T follicular helper cell (primary cell): ENCODE data around the gene ARSA.
"Not testable (repeated sequence)": the region's sequence is repeated elsewhere in the genome, so short reads cannot be mapped to it uniquely, and the experiment has no call there.

Experiments used
- DNase-seq: peaks from one replicate; pipeline ENCODE4 v3.0.0-alpha.2; 2020; ENCODE audit warnings: low read depth
- total RNA-seq, 2 experiments: gene quantifications; one replicate each; lab custom pipeline; 2026; lab: John Stamatoyannopoulos, UW

ARSA gene
- total RNA-seq, result 11.1 to 48.0 reads per million in 2 experiments

DNA sequence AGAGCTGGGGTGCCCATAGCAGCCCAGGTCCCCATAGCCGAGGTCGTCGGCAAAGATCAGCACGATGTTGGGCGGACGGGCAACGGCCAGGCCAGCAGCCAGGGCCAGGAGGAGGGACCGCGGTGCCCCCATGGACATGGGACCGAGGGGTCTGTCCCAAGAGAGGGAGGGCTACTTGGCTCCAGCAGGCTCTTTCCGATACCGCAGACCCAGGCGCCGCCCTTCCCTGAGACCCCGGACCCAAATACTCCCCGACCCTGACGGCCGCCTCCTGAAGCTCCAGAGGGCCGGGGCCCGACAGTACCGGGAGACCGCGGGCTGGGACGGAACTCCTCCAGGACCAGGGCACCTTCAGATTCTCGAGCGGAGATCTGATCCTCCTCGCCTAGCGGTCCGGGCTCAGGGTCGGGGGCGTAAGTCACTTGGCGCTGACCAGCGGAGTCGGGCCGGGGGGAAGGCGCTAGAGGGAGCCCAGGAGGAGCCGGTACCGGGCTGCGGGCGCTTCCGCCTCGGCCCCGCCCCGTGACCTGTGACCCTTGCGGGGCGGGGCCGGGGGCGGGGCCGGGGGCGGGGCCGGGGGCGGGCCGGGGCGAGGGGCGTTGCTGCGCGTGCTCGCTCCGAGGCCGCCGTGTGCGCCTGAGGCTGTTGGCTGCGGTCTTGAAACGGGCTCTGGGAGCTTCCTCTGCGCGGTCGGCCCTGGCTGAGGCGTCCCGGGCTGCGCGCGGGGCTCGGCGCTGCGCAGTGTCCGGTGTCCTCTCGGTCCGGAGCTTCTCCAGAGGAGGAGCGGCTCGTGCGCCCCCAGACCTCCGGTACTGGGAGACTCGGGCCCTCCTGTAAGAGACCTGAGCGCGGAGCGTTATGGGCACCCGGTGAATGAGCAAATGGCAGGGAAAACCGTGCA lies at the start of gene ARSA:
Gene ARSA (minus strand): TSS at position 511 of the 901 bp plus-strand sequence. CDS start 373 bp downstream, at position 138.
- peak; percentile 65 for DNase-seq

DNA sequence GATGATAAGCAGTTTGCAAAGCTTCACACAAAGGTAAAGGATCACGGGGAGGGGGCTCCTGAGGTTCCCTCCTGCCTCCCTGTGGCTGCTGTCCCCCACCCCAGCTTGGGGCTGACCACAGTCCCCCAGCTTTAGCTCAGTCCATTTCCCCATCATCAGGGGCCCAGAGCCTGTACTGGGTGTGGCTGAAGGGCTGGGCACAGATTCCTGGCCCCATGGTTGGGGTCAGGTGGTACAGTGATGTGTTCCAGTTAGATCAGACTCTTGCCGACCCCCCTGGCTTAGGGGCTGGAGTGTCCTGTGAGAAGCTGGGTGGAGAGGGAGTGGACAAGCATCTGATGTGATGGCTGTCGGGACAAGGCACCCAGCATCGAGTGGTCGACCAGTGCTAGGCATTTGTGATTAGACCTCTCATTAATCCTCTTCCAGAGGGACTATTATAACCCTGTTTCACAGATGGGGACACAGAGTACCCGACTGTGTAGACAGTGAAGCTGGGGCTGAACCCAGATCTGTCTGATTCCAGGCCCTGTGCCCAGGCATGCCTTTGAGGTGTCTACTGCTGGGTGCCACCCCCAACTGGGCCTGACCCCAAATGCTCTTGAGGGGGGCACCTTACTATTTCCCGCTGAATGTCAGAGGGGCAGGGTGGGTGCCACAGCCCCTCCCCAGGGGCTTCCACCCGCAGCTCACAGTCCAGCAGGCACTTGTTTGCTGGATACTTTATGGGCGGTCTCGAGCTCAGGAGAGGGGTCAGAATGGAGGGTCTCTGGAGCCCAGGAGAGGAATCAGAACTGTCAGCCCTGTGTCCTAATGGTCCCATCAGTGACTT lies 48.9 kb upstream of the ARSA start:
- no peak for DNase-seq

DNA sequence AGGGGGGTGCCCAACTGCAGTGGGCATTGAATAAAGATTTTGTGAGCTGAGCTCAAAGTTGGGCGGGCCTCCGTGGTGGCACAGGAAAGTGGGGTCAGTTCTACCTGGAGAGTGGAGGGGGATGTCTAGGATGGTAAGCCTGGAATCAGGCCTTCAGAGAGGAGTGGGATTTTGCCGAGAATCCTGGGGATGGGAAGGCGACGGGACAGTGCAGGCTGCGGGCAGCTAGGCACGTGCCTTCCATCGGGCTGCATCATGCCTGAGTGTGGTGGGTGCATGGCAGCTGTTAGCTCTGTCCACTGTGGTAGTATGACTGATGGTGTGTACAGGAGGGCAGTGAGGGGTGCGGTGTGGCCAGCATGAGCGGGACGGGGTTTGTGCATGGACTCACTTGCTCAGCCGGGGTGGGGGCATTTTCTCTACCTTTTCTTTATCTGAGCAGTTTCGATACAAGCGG lies 48.3 kb upstream of the ARSA start:
- no peak for DNase-seq

DNA sequence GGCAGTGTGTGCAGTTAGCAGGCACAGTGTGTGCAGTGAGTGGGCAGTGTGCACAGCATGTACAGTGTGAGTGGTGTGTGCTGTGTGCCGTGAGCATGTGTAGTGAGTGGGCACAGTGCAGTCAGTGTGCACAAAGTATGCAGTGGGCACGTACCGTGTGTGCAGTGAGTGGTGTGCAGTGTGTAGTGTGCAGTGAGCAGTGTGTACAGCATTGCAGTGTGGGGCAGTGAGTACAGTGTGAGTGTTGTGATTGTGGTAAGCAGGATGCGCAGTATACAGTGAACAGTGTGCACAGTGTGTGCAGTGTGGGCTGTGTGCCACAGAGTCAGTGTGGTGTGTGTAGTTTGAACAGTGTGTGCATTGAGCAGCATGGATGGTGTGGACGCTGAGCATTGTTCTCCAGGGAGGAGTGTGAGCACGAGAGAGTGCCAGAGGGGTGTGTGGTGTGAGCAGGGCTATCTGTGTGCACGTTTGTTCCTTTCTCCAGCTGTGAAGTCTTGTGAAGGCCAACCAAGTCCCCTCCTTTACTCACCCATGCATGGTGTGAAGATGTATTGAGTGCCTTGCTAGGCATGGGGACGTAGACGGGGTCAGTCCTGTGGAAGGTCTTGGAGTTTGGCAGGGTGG lies 47.7 kb upstream of the ARSA start:
- DNase-seq, result no peak

DNA sequence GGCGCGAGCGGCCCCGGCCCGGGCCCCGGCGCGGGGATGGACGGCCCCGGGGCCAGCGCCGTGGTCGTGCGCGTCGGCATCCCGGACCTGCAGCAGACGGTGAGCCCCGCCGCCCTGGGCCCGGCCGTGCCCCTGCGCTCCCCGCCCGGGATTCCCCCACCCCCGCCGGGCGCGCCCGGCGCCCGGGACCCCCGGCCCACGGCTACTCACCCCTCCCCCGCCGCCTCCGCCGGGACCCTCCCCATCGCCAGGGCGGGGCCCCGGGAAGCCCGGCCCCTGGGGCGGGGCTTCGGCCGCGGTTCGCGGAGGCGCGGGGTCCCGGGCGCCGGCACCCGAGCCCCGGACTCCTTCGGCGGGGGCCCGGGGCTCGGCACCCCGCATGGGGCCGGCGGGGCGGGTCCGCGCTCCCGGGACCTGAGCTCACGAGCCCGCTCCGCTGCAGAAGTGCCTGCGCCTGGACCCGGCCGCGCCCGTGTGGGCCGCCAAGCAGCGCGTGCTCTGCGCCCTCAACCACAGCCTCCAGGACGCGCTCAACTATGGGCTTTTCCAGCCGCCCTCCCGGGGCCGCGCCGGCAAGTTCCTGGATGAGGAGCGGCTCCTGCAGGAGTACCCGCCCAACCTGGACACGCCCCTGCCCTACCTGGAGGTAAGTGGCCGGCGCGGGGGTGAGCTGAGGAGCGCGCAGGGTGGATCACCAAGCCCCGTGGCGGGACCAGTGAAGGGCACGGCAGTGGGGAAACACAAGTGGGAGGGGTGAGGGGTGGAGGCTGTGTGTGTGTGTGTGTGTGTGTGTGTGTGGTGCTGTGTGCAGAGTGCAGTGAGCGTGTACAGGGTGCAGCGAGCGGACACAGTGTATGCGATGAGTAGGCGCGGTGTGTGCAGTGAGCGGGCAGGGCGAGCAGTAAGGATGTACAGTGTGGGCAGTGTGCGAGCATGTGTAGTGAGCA lies 46.9 kb upstream of the ARSA start:
- no peak for DNase-seq

DNA sequence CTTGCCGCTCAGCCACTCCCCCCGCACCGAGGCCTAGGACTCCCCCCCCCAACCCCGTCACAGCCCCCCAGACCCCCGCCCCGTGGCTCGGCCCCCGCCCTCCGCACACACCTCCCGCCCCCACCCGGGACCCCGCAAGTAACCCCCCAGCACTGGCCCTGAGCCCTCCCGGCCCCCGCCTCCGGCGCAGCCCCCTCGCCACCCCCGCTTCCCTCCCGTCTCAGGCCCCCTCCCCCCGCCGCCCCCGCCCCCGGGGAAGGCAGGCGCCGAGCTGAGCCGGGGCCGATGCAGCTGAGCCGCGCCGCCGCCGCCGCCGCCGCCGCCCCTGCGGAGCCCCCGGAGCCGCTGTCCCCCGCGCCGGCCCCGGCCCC lies 46.2 kb upstream of the ARSA start:
- no peak for DNase-seq

DNA sequence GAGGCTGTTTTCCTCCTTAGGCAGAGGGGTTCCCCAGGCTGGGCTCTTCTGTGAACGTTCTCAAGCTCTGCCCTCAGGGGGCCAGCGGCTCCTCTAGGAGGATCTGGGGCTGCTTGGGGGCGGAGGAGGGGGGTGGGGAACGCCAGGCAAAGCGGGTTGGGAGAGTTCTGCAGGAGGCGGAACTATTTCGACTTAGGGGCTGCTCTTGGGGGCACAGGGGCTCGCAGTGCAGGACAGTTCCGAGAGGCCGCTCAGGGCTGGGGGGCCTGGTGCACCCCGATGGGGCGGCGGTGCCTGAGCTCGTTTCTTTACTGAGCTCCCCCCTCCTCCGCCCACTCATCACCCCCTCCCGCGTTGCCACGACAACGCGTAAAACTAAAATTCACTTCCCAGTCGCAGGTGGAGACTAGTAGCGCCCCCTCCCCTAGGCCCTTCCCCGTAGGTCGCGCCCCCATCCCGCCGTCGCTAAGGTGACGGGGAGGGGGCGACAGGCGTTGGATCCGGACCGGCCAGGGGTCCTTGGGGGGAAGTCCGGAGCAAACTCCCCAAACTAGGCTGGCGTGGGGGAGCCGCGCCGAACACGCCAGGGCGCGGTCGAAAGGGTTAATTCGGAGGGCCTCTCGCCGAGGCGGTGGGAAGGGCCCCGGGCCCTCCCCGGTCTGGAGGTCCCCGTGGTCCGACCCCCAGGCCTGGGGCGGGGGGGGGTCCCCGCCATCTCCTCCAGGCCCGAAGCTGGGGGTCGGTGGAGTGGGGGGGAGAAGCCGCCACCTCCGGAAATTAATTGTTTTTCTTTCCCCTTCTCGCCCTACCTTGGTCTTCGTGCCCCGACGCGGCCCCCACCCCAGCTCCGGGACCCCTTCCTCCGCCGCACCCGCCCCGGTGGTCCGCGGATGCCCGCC lies 45.5 kb upstream of the ARSA start:
- DNase-seq, result peak; percentile 19

DNA sequence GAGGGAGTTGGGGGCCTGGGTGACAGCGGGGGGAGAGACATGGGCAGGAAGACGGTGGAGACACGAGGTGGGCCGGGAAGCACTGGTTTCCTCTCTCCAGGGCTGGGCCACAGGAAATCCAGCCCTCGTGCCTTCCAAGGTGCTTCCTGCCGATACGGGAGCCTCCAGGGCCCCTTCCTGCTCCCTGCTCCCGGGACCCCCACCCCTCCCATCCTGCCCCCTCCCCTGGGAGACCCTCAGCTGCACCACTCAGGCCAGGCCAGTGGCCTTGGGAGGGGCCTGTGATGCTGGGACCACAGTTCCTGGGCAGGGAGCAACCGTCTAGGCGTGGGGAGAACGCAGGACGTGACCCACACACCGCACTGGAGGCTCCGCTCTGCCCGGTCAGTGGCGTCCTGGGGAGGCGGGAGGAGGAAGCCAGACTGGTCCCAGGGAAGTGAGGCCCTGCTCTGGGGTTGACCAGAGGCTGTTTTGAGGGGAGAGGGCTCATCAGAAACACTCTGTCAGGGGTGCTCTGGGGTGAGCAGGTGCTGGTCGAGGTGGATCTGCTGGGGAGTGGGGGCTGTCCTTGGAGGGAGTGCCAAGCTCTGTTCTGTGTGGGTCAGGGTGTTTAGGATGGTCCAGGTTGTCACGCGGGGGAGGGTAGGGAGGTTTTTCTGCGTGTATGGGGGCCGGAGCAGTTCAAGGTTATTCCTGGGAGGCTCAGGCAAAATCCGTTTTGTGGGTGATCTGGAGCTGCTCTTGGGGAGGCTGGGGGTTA lies 44.7 kb upstream of the ARSA start, which contains the start of gene SHANK3:
Gene SHANK3 (plus strand): TSS at position 353 of the 760 bp plus-strand sequence.
- DNase-seq, result no peak

DNA sequence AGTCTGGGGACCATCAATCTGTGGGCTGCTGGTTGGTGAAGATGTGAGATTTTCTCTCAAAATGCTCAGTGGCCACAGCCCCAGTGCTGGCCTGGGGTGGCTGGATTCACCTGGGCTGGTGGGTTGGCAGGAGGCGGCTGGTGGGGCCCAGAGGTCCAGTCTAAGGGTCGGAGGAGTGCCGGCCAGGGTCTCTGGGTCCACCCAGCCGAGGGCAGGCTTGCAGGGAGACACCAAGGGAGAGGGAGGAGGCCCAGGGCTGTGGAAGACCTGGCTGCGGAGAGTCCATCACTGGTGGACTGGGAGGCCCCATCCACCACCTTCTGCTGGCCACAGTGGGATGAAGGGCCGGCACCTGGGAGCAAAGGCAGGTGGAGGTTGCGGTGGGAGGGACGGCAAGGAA lies 44.1 kb upstream of the ARSA start:
- DNase-seq, result no peak

DNA sequence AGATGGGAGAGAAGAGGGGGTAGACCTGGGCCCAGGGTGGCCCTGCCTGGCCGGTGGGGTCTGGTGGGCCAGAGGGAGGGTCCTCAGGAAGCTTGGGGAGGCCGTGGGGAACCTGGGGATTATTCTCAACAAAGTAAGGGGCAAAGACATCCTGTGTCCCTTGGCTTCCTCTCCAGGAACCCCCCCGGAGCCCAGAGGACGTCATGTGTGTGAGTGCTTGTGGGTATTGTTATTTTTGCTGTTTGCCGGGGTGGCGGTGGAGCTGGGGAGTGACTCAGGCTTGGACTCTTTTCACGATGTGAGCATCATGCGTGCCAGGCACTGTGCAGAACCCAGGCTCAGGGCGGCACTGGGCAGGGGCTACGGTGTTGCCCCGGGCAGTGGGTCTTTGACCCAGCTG lies 43.7 kb upstream of the ARSA start:
- no peak for DNase-seq

DNA sequence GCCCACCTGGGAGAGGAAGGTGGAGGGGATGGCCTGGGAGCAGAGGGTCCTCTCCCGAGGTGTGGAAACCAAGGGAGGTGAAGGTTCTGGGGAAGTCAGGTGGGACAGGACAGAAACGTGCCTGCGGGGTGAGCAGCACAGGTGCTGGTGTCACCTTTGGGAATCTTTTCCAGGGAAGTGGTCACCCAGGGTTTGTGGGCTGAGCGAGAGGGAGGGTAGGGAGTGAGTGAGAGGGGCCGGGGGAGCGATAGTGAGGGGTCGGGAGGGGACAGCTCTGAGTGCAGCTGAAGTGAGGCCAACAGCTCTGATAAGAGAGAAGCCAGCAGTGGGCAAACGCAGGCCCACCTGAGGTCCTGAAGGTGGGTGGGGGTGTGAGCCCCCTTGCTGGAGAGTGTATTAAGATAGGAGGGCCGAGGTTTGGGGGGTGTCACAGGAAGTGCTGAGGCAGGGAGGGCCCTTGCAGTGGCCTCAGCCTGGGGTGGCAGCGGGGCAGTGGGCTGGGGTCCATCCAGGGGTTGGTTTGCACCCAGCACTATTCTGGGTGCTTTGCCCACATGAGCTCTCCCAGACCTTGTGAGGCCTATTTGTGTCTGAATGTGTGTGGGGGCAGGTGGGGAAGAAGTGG lies 43.1 kb upstream of the ARSA start:
- DNase-seq, result no peak

DNA sequence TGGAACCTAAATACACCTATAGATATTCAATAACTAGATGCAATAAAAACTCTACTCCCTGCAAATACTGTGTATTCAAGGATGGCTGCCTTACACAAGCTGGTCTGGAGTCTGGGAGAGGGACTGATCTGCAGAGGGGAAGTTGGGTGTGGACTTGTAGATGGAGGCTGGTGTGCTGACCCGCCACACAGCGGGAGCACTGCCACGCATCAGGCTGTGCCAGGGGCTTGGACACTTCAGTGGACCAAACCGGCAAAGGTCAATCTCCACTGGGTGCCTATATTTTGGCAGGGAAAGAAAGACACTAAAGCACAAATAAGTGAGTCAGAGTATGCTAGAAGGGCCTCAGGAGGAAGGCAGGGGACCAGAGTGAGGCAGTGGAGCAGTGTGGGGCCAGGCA lies 42.6 kb upstream of the ARSA start:
- no peak for DNase-seq

DNA sequence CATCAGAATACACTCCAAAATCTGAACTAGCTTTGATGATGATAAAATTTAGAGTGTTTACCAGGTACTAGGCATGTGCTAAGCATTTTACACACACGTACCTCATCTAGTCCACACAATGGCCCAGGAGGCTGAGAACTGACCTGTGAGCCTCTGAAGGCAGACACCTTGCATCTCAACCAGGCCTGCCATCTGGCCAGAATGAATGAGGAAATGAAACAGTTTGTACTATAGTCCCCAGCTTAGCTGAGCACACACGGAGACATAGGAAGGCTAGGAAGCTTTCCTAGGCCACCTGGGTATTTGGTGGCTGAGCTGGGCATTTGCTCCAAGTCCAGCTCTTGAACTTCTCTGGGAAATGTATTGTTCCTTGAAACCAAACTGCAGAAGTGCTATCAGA lies 37.8 kb upstream of the ARSA start:
- DNase-seq, result no peak

DNA sequence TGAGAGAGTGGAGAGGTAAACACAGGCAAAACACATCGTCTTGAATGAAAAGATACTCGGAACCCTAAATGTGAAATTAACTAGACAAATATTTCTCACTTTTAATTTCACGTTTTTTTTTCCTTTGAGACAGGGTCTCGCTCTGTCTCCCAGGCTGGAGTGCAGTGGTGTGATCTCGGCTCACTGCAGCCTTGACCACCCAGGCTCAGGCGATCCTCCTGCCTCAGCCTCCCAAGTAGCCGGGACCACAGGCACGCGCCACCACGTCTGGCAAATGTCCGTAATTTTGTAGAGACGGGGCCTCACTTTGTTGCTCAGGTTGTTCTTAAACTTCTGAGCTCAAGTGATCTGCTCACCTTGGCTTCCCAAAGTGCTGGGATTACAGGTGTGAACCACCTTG lies 37.3 kb upstream of the ARSA start:
- DNase-seq, result no peak

DNA sequence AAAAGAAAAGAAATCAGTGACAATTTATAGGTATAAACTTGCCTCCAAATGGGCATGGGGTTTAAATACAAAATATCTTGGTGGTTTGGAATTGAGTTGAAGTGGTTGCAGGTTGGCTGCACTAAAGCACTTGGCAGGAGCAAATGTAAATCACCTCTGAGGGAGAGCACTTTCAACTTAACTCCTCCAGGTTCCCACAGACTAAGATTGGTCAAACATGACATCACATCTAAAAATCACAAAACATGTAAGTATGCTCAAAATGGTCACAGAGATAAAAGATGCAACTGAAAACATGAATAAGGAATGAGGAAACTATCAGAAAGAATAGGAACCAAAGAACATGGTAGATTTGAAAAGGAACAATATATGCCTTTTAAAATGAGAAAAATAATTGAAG lies 32.4 kb upstream of the ARSA start:
- DNase-seq, result no peak

DNA sequence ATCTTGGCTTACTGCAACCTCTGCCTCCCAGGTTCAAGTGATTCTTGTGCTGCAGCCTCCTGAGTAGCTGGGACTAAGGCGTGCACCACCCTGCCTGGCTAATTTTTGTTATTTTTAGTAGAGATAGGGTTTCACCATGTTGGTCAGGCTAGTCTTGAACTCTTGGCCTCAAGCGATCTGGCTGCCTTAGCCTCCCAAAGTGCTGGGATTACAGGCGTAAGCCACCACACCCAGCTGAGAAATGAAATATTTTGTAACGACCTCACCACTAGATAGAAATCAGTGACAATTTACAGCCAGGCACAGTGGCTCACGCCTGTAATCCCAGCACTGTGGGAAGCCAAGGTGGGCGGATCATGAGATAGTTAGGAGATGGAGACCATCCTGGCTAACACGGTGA lies 31.8 kb upstream of the ARSA start:
- not testable (repeated sequence) for DNase-seq

DNA sequence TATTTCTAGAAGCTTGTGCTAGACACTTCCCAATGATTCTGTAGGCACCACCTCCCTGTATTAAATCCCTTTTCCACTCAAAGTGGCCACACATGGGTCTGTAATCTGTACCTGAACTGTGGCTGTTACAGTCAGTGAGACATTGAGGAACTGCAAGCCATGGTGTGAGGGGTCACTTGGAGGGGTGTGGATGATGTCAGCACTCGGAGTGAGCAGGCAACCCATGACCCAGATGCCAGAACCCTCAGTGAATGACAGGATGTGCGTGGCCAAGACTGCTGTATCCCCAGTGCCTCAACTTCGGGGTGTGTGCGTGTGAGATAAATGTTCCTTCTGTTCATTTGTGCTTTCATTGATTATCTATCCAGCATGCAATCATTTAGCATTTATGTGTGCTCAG lies 30.0 kb upstream of the ARSA start:
- no peak for DNase-seq

DNA sequence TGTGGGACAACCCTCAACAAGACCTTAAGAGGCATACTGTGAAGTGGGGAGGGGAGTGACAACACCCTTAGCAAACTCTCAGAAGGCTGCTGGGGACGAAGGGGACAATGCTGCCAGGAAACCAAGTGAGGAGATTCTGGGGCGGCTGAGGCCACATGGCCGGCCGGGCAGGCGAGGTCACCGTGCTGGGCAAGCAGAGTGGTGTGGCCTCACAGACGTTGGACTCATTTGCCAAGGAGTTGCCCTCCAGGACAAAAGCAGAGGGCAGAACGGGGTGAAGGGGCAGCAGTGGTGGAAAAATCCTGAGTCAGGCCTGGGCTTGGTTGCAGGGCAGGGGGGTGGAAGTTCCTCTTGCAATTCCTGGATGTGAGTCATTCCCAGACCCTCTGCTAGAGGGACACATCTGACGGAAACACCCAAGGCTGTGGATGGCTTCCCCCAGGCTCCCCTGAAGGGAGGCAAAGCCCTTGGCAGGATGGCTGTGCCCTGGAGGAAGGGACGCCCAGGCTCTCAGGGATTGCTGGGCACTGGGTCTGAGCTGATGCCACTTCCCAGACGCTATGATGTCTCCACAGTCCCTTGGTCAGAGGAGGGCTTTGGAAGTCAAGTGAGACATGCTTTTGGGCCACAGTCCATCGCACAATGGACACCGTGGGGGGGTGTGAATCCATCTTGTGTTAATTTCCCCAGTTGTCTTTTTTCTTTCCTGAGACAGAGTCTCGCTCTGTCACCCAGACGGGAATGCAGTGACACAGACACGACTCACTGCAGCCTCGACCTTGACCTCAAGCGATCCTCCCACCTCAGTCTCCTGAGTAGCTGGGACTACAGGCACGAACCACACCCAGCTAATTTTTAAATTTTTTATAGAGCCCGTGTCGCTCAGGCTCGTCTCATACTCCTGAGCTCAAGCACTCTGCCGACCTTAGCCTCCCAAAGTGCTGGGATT lies 28.4 kb upstream of the ARSA start:
- DNase-seq, result no peak
